ENCODE measurements around the gene SGCD.

DNA sequence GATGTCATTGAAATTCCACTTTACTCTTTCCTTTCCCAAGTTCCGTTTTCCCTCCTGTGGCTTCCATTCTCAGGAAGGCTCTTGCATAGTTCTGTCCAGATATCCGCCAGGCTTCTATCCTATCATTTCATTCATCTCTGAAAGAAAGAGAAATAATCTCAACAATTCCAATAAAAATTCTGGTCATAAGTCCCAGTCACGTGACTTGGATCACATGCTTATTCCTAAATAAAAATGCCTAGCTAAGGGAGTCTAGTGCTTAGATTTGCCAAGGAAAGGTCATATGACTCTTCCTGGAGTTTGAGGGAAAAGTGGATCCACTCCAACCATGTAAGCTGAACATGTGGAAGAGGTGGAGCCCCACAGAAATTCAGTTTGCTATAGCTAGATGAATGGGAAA, 377.2 kb downstream of the SGCD start:
- TF ChIP-seq LEF1 (IDR thresholded peaks at IDR 0.05; ENCODE audit: borderline replicate concordance) (no peak), TARDBP (IDR thresholded peaks at IDR 0.05) (no peak), FOXM1 (IDR thresholded peaks at IDR 0.05; ENCODE audit: borderline replicate concordance) (no peak), FOXA1 (IDR thresholded peaks at IDR 0.05) (no peak), SP1 (IDR thresholded peaks at IDR 0.05) (no peak), L3MBTL2 (conservative IDR thresholded peaks at IDR 0.05) (no peak), BHLHE40 (IDR thresholded peaks at IDR 0.05; ENCODE audit: borderline replicate concordance) (no peak), FOXK2 (IDR thresholded peaks at IDR 0.05) (no peak), HDGF (IDR thresholded peaks at IDR 0.05; ENCODE audit: borderline replicate concordance) (no peak)

Measured in HEK293T (cell line).